Endodermal cell (in vitro differentiated cells): Measurements from ENCODE around the gene RPS23. TPM values are rescaled to one million over a fixed set of nuclear protein-coding genes. Genes with fewer than 3 reads are reported as not detected.

Experiments
- DNase-seq: peaks from one replicate; pipeline ENCODE4 v3.0.0-alpha.2; 2017
- H3K27ac ChIP-seq: 2 replicates; pipeline ENCODE4 v1.5.1; 2013; ENCODE audit warnings: mild to moderate bottlenecking, low read depth, low read length, moderate library complexity
- H3K27me3 ChIP-seq: 2 replicates; pipeline ENCODE4 v1.6.1; 2013; ENCODE audit warnings: mild to moderate bottlenecking, low read length, moderate library complexity; ENCODE audit not compliant: insufficient read depth, control insufficient read depth, poor library complexity, severe bottlenecking
- H3K36me3 ChIP-seq: 2 replicates; pipeline ENCODE4 v1.7.0; 2013; ENCODE audit warnings: mild to moderate bottlenecking, low read length, moderate library complexity; ENCODE audit not compliant: control insufficient read depth, insufficient read depth
- H3K4me1 ChIP-seq: one replicate; pipeline ENCODE4 v1.7.0; 2013; ENCODE audit warnings: low read length; ENCODE audit not compliant: control insufficient read depth, insufficient read depth
- H3K4me3 ChIP-seq: 2 replicates; pipeline ENCODE4 v1.5.1; 2013; ENCODE audit warnings: mild to moderate bottlenecking, low read length, moderate library complexity
- H3K9ac ChIP-seq: 2 replicates; pipeline ENCODE4 v1.6.1; 2013; ENCODE audit warnings: mild to moderate bottlenecking, low read length, moderate library complexity; ENCODE audit not compliant: poor library complexity, severe bottlenecking; ENCODE audit errors: extremely low read depth
- H3K9me3 ChIP-seq: 2 replicates; pipeline ENCODE4 v1.6.1; 2013; ENCODE audit warnings: mild to moderate bottlenecking, low read length, moderate library complexity; ENCODE audit not compliant: control insufficient read depth
- H3K27ac Mint-ChIP-seq: 2 replicates; pipeline ENCODE4 v1.8.0; 2020; ENCODE audit warnings: mixed read lengths
- H3K27me3 Mint-ChIP-seq: 2 replicates; pipeline ENCODE4 v1.8.0; 2021; ENCODE audit warnings: mild to moderate bottlenecking, mixed read lengths; ENCODE audit not compliant: insufficient read depth
- H3K36me3 Mint-ChIP-seq: 2 replicates; pipeline ENCODE4 v1.8.0; 2020; ENCODE audit warnings: low read depth, mixed read lengths
- H3K4me1 Mint-ChIP-seq: 2 replicates; pipeline ENCODE4 v1.8.0; 2020; ENCODE audit warnings: mixed read lengths
- H3K4me3 Mint-ChIP-seq: 2 replicates; pipeline ENCODE4 v1.8.0; 2020; ENCODE audit warnings: mild to moderate bottlenecking, moderate library complexity, mixed read lengths
- H3K9me3 Mint-ChIP-seq: 2 replicates; pipeline ENCODE4 v1.8.0; 2020; ENCODE audit warnings: mild to moderate bottlenecking, mixed read lengths
- WGBS, 2 experiments: methylation state at CpG; one replicate each; pipeline versions ENCODE4 v1.1.5 to v1.1.7; 2013; ENCODE audit warnings: missing lambda C conversion rate in 2 of 2, mixed read lengths in 1 of 2; ENCODE audit not compliant: insufficient coverage in 1 of 2, insufficient read length in 1 of 2; 5-methylcytosine and 5-hydroxymethylcytosine counted together
- total RNA-seq, 2 donors: library from RNA; stranded (reverse); fragmentation: NEBNext Ultra II Directional in 1 of 2; extraction: Animal tissue kit (Norgen Biotek cat#: 25700) in 1 of 2; gene quantifications; 2 replicates in 1 of 2; 3 replicates in 1 of 2; pipeline ENCODE4 v1.2.1, GENCODE V29; 2021
- TF ChIP-seq, protein P1 (sequence below): fragments of 200-600 bp; sonication (generic); conservative IDR thresholded peaks from 2 replicates; pipeline ENCODE4 v1.5.0; 2021; ENCODE audit warnings: antibody characterized with exemption, mild to moderate bottlenecking

Gene RPS23
- total RNA-seq, 2 donors from 2014 or later, result 2,365 to 2,370 TPM

DNA sequence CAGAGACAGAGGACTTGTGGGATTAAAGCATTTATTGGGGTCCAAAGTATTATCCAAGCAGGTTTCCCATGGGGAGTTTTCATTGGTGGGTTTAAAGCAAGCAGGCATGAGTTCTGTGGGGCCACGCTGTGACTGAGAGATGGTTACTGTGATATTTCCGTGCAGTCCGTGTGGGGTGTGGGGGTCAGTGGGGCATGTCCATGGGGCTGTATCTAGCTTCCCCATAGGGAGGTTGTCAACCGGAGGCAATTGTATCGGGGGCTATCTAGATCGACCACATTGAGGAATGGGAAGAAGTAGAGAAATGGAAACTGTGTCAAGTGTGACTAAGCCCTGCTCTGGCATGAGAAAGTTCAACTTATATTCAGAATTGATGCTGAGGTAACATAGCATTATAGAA lies 7.1 kb upstream of the RPS23 start:
- no peaks in the 10 kb centered on the region for H3K9me3 Mint-ChIP-seq
- H3K4me1 Mint-ChIP-seq, result peaks cover 5% of the 10 kb centered on the region
- H3K9ac ChIP-seq, result no peak overlapping the region

DNA sequence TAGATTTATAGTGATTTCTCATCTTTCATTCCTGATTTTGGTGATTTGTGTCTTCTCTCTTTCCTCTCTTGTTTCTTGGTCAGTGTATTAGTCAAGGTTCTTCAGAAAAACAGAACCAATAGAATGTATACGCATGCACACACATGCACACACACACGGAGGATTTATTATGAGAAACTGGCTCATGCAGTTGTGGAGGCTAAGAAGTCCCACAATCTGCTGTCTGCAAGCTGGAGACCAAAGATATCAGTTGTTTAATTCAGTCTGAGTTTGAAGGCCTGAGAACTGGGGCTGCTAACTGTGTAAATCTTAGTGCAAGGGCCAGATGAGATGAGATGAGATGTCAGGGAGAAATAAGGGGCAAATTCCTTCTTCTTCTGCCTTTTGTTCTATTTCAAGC lies 5.7 kb upstream of the RPS23 start:
- Histone ChIP-seq H3K27me3 (no peaks in the 10 kb centered on the region), H3K9me3 (no peaks in the 10 kb centered on the region), H3K4me3 (no peak overlapping the region), H3K27ac (no peak overlapping the region), H3K36me3 (no peaks in the 10 kb centered on the region), H3K4me1 (no peaks in the 10 kb centered on the region), H3K9ac (no peak overlapping the region)
- WGBS, 2 experiments, result 93 to 100% methylated on average over 2 of the region's 2 CpGs
- Mint-ChIP-seq H3K36me3 (no peaks in the 10 kb centered on the region), H3K4me3 (no peak overlapping the region), H3K27ac (no peak overlapping the region), H3K4me1 (no peaks in the 10 kb centered on the region), H3K9me3 (no peaks in the 10 kb centered on the region), H3K27me3 (no peaks in the 10 kb centered on the region)
- DNase-seq, result no peak
- TF ChIP-seq, protein P1, sequence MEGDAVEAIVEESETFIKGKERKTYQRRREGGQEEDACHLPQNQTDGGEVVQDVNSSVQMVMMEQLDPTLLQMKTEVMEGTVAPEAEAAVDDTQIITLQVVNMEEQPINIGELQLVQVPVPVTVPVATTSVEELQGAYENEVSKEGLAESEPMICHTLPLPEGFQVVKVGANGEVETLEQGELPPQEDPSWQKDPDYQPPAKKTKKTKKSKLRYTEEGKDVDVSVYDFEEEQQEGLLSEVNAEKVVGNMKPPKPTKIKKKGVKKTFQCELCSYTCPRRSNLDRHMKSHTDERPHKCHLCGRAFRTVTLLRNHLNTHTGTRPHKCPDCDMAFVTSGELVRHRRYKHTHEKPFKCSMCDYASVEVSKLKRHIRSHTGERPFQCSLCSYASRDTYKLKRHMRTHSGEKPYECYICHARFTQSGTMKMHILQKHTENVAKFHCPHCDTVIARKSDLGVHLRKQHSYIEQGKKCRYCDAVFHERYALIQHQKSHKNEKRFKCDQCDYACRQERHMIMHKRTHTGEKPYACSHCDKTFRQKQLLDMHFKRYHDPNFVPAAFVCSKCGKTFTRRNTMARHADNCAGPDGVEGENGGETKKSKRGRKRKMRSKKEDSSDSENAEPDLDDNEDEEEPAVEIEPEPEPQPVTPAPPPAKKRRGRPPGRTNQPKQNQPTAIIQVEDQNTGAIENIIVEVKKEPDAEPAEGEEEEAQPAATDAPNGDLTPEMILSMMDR, result no peak

More for the DNA sequence above, 7.1 kb upstream of the RPS23 start:
- Histone ChIP-seq H3K4me3 (no peak overlapping the region), H3K4me1 (no peaks in the 10 kb centered on the region), H3K27me3 (no peaks in the 10 kb centered on the region), H3K9me3 (no peaks in the 10 kb centered on the region), H3K36me3 (no peaks in the 10 kb centered on the region), H3K27ac (no peak overlapping the region)
- TF ChIP-seq, protein P1, result no peak
- H3K36me3 Mint-ChIP-seq, result no peaks in the 10 kb centered on the region
- H3K4me3 Mint-ChIP-seq, result no peak overlapping the region
- H3K27me3 Mint-ChIP-seq, result no peaks in the 10 kb centered on the region
- no peak for DNase-seq
- WGBS, 2 experiments, result 94% methylated on average over 6 of the region's 6 CpGs; no CpG with 5 or more reads in 1 of the 2 experiments
- no peak overlapping the region for H3K27ac Mint-ChIP-seq

DNA sequence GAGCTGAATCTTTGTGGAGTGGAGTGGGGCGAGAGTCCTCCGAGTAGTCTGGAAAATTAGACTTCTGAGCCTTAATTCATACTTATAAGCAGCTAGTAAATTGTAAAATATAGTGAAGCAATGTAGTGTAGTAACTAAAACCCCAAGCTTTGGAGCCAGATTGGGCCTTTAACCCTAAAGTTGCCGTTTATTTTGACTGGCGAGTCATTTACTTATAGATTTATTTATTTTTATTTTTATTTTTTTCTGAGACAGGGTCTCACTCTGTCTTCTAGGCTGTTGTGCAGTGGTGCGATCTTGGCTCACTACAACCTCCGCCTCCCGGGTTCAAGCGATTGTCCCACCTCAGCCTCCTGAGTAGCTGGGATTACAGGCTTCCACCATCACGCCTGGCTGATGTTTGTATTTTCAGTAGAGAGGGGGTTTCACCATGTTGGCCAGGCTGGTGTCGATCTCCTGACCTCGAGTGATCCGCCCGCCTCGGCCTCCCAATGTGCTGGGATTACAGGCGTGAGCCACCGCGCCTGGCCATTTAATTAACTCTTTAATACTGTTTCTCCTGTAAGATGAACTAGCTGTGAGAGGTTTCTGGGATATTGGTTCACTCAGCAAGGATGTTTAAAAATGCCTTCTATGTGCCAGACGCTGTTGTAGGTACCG lies 687 bp upstream of the RPS23 start:
- Mint-ChIP-seq H3K4me3 (peak overlapping the region; percentile 89), H3K27ac (peak overlapping the region; percentile 100), H3K36me3 (peaks cover 32% of the 10 kb centered on the region), H3K9me3 (no peaks in the 10 kb centered on the region), H3K27me3 (no peaks in the 10 kb centered on the region), H3K4me1 (peaks cover 11% of the 10 kb centered on the region)
- peak overlapping the region; percentile 92 for H3K9ac ChIP-seq
- no peaks in the 10 kb centered on the region for H3K4me1 ChIP-seq
- WGBS, 2 experiments, result 68 to 80% methylated on average over 6 to 19 of the region's 19 CpGs
- peak overlapping the region; percentile 89 for H3K4me3 ChIP-seq
- H3K9me3 ChIP-seq, result no peaks in the 10 kb centered on the region
- H3K27me3 ChIP-seq, result no peaks in the 10 kb centered on the region
- TF ChIP-seq, protein P1, result no peak
- H3K27ac ChIP-seq, result no peak overlapping the region
- peaks cover 37% of the 10 kb centered on the region for H3K36me3 ChIP-seq
- no peak for DNase-seq
